GM21526 (cell line): Measurements from ENCODE around the gene ZBTB7C.

Experiments used
- ATAC-seq: cut with Tn5 transposase; IDR thresholded peaks from one replicate; pipeline ENCODE4 v1.9.1; 2021; ENCODE audit warnings: moderate library complexity; ENCODE audit not compliant: unreplicated experiment, low FRiP score

The ZBTB7C gene

GRCh38 chr18:48328473-48329210, 80.5 kb downstream of the ZBTB7C start:
- no peak for ATAC-seq

- no peak for ATAC-seq
Measured at GRCh38 chr18:48326901-48327675, 82.1 kb downstream of the ZBTB7C start.

GRCh38 chr18:48325115-48325665, 84.0 kb downstream of the ZBTB7C start:
- no peak for ATAC-seq

- ATAC-seq, result no peak
Measured at GRCh38 chr18:48324651-48325050, 84.5 kb downstream of the ZBTB7C start.

DNA sequence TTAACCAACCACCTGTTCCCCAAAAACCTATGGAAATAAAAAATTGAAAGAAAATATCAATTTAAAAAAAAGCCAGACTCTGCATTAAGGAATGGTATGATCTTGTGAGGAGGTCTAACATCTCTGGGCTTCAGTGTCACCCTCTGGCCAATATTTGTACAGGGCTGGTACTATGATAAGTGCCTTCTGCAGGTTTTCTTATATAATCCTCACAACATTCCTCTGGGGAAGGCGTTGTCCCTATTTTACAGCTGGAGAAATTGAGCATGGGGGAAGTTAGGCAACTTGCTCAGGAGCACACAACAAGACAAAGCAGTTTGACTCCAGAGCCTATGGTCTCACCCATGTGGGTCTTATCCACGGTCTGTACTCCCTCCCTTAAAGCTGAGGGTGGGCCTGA, 86.0 kb downstream of the ZBTB7C start:
- no peak for ATAC-seq

GRCh38 chr18:48321536-48321935, 87.6 kb downstream of the ZBTB7C start:
- ATAC-seq, result no peak

DNA sequence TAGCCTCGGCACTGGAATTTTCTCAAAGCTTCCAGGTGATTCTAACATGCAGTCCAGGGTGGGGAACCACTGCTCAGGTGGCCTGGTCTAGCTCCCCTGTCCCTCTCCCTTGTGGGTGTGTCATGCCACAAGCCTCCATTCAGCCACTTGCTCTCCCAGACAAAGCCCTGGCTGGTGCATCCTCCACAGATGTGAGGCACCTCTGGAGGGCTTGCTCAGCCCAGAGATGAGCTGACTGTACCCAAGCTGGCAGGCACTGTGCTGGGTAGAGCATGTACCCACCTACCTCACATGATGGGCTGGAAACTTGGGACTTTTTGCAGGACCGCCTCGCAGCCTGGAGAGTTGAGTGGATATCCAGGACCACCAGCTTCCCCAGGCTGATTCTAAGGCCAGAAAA, 88.1 kb downstream of the ZBTB7C start:
- ATAC-seq, result no peak

DNA sequence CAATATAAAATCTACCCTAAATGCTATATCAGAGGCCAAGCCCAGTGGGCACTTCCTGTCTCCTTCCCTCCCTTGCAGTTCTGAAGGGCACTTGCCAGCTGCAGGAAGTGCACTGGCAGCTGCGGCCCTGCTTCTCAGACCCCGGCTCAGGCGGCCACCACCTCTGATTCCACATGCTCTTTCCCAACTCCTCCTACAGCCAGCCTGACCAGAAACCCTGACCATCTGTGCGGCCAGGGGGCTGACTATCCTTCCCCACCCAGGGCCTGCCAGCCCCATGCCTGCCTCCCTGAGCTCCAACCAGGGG, 88.6 kb downstream of the ZBTB7C start:
- no peak for ATAC-seq

- no peak for ATAC-seq
Measured at GRCh38 chr18:48319801-48320638, 89.2 kb downstream of the ZBTB7C start.

GRCh38 chr18:48318436-48318835, 90.7 kb downstream of the ZBTB7C start:
- ATAC-seq, result no peak

DNA sequence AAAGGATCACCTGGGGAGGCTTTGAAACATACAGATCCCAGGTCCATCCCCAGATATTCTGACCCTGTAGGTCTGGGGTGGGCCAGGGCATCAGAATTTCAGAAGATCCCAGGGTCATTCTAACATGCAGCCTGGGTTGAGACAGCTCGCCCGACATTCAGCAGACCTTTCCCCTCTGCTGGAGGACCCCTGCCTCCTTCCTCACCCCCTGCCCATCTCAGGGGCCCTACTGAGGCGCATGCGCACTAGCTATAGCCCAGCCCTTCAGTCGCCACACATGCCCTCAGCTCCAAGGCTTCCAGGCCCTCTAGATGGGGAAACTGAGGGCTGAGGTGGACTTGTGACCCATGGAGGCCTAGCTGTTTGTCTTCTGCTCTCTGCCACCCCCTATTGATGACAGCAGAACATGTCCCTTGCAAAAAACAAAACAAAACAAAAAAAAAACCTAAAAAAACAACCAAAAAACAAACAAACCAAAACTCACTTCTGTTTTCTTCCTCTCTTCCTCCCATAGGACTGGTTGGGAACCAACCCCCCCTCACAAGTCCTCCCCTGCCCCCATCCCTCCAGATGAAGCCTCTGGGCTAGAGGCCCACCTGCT, 91.3 kb downstream of the ZBTB7C start:
- no peak for ATAC-seq

DNA sequence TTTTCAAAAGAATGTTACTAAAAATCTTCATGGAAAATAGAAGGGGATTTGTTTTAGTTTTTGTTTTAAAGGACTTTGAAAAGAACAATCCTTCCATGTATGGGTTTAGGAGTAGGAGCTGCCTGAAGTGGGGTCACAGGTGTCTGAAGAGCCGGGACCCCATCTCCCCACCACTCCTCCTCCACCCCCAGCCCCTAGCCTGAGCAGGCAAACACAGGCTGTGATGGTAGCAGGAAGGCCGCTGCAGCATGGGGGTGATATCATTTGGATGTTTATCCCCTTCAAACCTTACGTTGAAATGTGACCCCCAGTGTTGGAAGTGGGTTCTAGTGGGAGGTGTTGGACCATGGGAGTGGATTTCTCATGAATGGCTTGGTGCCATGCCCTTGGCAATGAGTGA, 93.0 kb downstream of the ZBTB7C start:
- no peak for ATAC-seq

- ATAC-seq, result no peak
Measured at GRCh38 chr18:48314690-48315089, 94.5 kb downstream of the ZBTB7C start.

GRCh38 chr18:48313792-48314191, 95.4 kb downstream of the ZBTB7C start:
- ATAC-seq, result no peak

GRCh38 chr18:48312066-48312465, 97.1 kb downstream of the ZBTB7C start:
- no peak for ATAC-seq

DNA sequence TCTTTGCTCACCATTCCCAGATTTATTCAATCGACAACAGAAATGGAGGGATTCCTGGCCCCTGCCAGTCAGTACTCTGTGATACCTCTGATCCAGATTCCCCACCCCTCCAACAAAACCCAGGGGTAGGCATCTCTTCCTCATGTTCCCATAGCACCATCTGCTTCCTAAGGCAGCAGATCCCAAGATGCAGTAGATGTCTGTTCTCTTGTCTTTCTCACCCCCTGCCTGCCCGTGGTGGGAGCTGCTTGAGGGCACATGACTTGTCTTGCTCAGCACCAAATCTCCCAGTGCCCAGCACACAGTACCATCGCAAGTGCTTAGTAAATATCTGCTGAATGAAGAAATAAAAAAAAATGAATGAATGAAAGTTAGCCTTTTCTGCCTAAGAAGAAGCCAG, 98.2 kb downstream of the ZBTB7C start:
- ATAC-seq, result no peak

DNA sequence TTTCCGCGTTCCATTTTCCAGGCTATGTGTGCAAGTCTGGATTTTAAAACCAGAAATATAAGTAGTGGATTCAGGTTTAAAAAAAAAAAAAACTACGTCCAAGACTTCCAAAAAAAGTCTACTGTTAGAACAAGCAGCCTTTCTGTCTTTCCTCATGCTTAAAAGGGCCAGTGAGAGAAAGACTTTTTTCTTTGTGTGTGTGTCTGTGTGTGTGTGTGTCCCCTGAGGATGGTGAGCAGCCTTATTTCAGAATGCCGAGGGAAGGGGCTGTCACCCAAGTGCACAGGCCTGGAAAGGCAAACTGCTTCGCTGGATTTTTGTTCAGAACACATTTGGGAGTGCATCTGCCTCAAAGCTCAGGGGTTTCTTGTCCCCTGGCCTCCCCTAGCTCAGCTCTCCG, 98.8 kb downstream of the ZBTB7C start:
- no peak for ATAC-seq

- no peak for ATAC-seq
Measured at GRCh38 chr18:48308755-48309575, 100.2 kb downstream of the ZBTB7C start.

DNA sequence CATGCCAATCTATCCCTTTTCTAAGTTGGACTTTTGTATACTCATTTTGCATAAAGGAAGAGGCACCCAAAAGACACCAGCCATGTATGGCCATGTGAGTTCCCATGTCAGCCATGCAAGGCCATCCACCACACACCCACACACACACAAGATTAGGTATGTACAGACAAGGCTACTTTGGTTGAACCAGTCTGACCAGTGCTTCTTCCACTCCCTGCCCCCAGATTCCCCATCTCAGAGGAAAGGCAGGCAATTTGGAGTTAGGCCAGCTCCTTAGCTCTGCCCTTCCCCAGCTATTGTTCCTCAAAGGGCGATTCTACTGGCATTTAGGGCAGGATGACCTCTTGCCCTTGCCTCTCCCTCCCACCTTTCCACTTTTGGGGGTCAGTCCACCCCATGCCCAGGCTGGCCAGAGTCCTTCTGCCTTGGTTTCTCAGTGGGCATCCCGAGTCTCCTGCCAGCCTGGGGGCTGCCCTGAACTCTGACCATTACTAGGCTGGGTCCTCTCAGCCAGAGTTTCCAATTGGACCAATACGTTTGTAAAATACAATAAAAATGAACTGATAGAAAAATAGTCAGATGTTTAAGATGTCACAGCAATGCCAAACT, 101.1 kb downstream of the ZBTB7C start:
- ATAC-seq, result no peak
